Keratinocyte (primary cell): ENCODE data around the gene TXNDC17. TPM values are rescaled to one million over a fixed set of nuclear protein-coding genes. Genes with fewer than 3 reads are reported as not detected.
"Not testable (repeated sequence)": the region's sequence is repeated elsewhere in the genome, so short reads cannot be mapped to it uniquely, and the experiment has no call there.

Experiments
- DNase-seq: peaks from one replicate; pipeline ENCODE4 v3.0.0-alpha.2; 2011; ENCODE audit warnings: low read depth, missing footprints, low spot score
- FAIRE-seq: peaks from 2 replicates; lab custom pipeline; 2011; peaks lifted over from hg19 to GRCh38; lab: Jason Lieb, UNC
- H2AFZ ChIP-seq: 2 replicates; pipeline ENCODE4 v1.6.0; 2012; ENCODE audit warnings: low read length, control low read depth, inconsistent platforms; ENCODE audit not compliant: control insufficient read depth
- H3K27ac ChIP-seq: 2 replicates; pipeline ENCODE4 v1.5.1; 2011; ENCODE audit warnings: low read length; ENCODE audit not compliant: control insufficient read depth, insufficient read depth
- H3K27me3 ChIP-seq: 3 replicates; pipeline ENCODE4 v1.6.0; 2011; ENCODE audit warnings: low read length; ENCODE audit not compliant: control insufficient read depth, insufficient read depth; ENCODE audit errors: extremely low read depth
- H3K36me3 ChIP-seq, 2 experiments: 2 replicates in 1 of 2; 3 replicates in 1 of 2; pipeline ENCODE4 v1.5.1; 2011; ENCODE audit warnings: low read length in 2 of 2, mild to moderate bottlenecking in 1 of 2; ENCODE audit not compliant: control insufficient read depth in 2 of 2, insufficient read depth in 2 of 2; ENCODE audit errors: extremely low read depth in 1 of 2
- H3K4me1 ChIP-seq: 3 replicates; pipeline ENCODE4 v1.5.1; 2011; ENCODE audit warnings: low read length; ENCODE audit not compliant: control insufficient read depth, insufficient read depth; ENCODE audit errors: extremely low read depth
- H3K4me2 ChIP-seq: 3 replicates; pipeline ENCODE4 v1.6.0; 2011; ENCODE audit warnings: low read depth, low read length; ENCODE audit not compliant: control insufficient read depth, insufficient read depth; ENCODE audit errors: extremely low read depth
- H3K4me3 ChIP-seq, 3 experiments: fragments of 200-600 bp in 1 of 3; sonication (generic) in 1 of 3; 2 replicates in 2 of 3; 3 replicates in 1 of 3; pipeline ENCODE4 v1.5.1; 2011 to 2016; ENCODE audit warnings: low read length in 3 of 3, mild to moderate bottlenecking in 3 of 3, control low read depth in 2 of 3, inconsistent platforms in 1 of 3, low read depth in 1 of 3, mixed read lengths in 1 of 3, mixed run types in 1 of 3, moderate library complexity in 1 of 3; ENCODE audit not compliant: control insufficient read depth in 2 of 3, insufficient read depth in 2 of 3; ENCODE audit errors: extremely low read depth in 1 of 3
- H3K79me2 ChIP-seq: 2 replicates; pipeline ENCODE4 v1.6.0; 2012; ENCODE audit warnings: low read length; ENCODE audit not compliant: control insufficient read depth, insufficient read depth
- H3K9ac ChIP-seq: 3 replicates; pipeline ENCODE4 v1.6.0; 2011; ENCODE audit warnings: low read length; ENCODE audit not compliant: control insufficient read depth, insufficient read depth; ENCODE audit errors: extremely low read depth
- H3K9me1 ChIP-seq: 3 replicates; pipeline ENCODE4 v1.6.0; 2011; ENCODE audit warnings: low read length; ENCODE audit not compliant: control insufficient read depth, insufficient read depth; ENCODE audit errors: extremely low read depth
- H3K9me3 ChIP-seq: 2 replicates; pipeline ENCODE4 v1.5.1; 2012; ENCODE audit warnings: low read depth, low read length; ENCODE audit not compliant: control insufficient read depth
- H4K20me1 ChIP-seq: 3 replicates; pipeline ENCODE4 v1.6.0; 2011; ENCODE audit warnings: low read length; ENCODE audit not compliant: control insufficient read depth, insufficient read depth; ENCODE audit errors: extremely low read depth
- EZH2 ChIP-seq: IDR thresholded peaks from one replicate; pipeline ENCODE4 v1.6.1; 2012; ENCODE audit warnings: inconsistent platforms, mild to moderate bottlenecking, low read length, moderate library complexity
- dilution Hi-C: fragments of 300-500 bp; cut with MboI; formaldehyde crosslinking; loops from one replicate; pipeline ENCODE4 v1.7.0; 2020; ENCODE audit warnings: low sequenced_read_pairs; ENCODE audit not compliant: extremely low pct_ligation_motif_present
- polyA plus RNA-seq, 5 experiments: library from polyadenylated mRNA; depleted of rRNA in 3 of 5; stranded (reverse) in 3 of 5; stranded (forward) in 1 of 5; unstranded in 1 of 5; fragments of >200 nt; gene quantifications; 1 replicate in 1 of 5; 2 replicates in 3 of 5; 3 replicates in 1 of 5; pipeline versions ENCODE4 v1.2.1 to v1.2.3, GENCODE V29; 2011 to 2012; ENCODE audit warnings: missing spikeins in 2 of 5, low read depth in 1 of 5, low replicate concordance in 1 of 5
- TF ChIP-seq, protein P1 (sequence below), 3 experiments: IDR thresholded peaks in 1 of 3; conservative IDR thresholded peaks in 1 of 3; optimal IDR thresholded peaks in 1 of 3; 2 replicates in 2 of 3; 3 replicates in 1 of 3; pipeline versions ENCODE3 to v1.5.1; 2011; ENCODE audit warnings: low read length in 3 of 3, mild to moderate bottlenecking in 3 of 3, moderate library complexity in 2 of 3, control low read depth in 1 of 3, inconsistent platforms in 1 of 3; ENCODE audit not compliant: insufficient read depth in 2 of 3; ENCODE audit errors: extremely low read depth in 1 of 3

The TXNDC17 gene
- polyA plus RNA-seq, 1 donor (not counting 4 experiments of a cell fraction or from before 2014, with no cell fraction given), result 1,215 TPM

- H3K79me2 ChIP-seq, H3K27me3 ChIP-seq, dilution Hi-C loops, H3K36me3 ChIP-seq, DNase-seq, H4K20me1 ChIP-seq, H3K9me1 ChIP-seq, H3K9me3 ChIP-seq, H3K27ac ChIP-seq, FAIRE-seq: not testable (repeated sequence)
- Histone ChIP-seq H3K4me2 (peak overlapping the region; percentile 70), H2AFZ (peak overlapping the region; percentile 51), H3K4me1 (peaks cover 39% of the 10 kb centered on the region), H3K4me3 (peak overlapping the region; percentile 45 to 60 (median 49)), H3K9ac (peak overlapping the region; percentile 44)
These were observed 16.2 kb downstream of the TXNDC17 start for GRCh38 chr17:6656797-6657632.

DNA sequence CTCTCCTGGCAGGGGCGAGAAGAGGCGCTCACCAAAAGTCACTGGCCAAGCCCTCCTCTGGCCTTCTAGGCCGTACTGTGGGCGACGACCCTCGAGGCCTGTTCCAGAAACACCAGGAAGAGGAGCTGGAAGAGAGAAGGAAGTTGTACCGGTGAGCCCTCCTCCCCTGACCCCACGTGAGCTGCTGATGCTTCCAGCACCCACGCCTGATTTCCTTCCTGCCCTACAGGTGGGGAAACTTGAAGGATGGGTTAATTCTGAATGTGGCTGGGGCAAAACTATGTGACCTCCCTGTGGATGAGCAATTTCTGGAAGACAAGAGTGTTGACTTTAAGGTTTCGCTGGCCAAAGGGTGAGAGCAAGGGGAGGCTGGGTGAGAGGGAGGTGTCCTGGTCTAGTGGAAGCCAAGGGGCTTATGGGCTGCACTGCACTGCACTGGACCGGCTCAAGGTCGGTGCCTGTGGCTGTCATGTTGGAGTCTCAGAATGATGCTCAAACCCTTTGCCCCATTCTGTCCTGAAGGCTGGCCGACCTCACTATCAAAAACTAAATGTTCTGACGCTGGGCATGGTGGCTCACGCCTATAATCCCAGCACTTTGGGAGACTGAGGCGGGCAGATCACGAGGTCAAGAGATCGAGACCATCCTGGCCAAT lies 16.9 kb downstream of the TXNDC17 start:
- Histone ChIP-seq H3K9me3 (no peaks in the 10 kb centered on the region), H3K36me3 (no peaks in the 10 kb centered on the region), H3K4me2 (peak overlapping the region; percentile 70), H3K9ac (peak overlapping the region; percentile 44), H3K27ac (no peak overlapping the region), H3K4me3 (peak overlapping the region in 2 of 3 experiments; percentile 45 to 60), H3K9me1 (no peaks in the 10 kb centered on the region), H3K27me3 (no peaks in the 10 kb centered on the region), H3K79me2 (no peaks in the 10 kb centered on the region), H2AFZ (peak overlapping the region; percentile 51), H4K20me1 (no peaks in the 10 kb centered on the region), H3K4me1 (peaks cover 32% of the 10 kb centered on the region)
- dilution Hi-C loops, result no loop called here
- no peak for FAIRE-seq
- no peak for DNase-seq
- TF ChIP-seq, protein P1, sequence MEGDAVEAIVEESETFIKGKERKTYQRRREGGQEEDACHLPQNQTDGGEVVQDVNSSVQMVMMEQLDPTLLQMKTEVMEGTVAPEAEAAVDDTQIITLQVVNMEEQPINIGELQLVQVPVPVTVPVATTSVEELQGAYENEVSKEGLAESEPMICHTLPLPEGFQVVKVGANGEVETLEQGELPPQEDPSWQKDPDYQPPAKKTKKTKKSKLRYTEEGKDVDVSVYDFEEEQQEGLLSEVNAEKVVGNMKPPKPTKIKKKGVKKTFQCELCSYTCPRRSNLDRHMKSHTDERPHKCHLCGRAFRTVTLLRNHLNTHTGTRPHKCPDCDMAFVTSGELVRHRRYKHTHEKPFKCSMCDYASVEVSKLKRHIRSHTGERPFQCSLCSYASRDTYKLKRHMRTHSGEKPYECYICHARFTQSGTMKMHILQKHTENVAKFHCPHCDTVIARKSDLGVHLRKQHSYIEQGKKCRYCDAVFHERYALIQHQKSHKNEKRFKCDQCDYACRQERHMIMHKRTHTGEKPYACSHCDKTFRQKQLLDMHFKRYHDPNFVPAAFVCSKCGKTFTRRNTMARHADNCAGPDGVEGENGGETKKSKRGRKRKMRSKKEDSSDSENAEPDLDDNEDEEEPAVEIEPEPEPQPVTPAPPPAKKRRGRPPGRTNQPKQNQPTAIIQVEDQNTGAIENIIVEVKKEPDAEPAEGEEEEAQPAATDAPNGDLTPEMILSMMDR (optimal IDR thresholded peaks at IDR 0.05 in 1 of 3, IDR thresholded peaks at IDR 0.05 in 1 of 3, conservative IDR thresholded peaks at IDR 0.05 in 1 of 3; ENCODE audit: extremely low read depth in 1 of 3, insufficient read depth in 2 of 3, low read length in 3 of 3), result no peak
- no peak for TF ChIP-seq EZH2

- DNase-seq, H2AFZ ChIP-seq, H3K9me1 ChIP-seq, H3K9ac ChIP-seq, H3K79me2 ChIP-seq, H3K36me3 ChIP-seq, H3K4me3 ChIP-seq, H3K4me2 ChIP-seq, H3K27me3 ChIP-seq, H4K20me1 ChIP-seq, FAIRE-seq, H3K9me3 ChIP-seq, H3K27ac ChIP-seq, dilution Hi-C loops: not testable (repeated sequence)
- peaks cover 26% of the 10 kb centered on the region for H3K4me1 ChIP-seq
These were observed 17.6 kb downstream of the TXNDC17 start for GRCh38 chr17:6658411-6658810.
